GM19438 (cell line): ENCODE measurements around the gene RPIA.
"Not testable (repeated sequence)": the region's sequence is repeated elsewhere in the genome, so short reads cannot be mapped to it uniquely, and the experiment has no call there.

ENCODE experiments used
- ATAC-seq: cut with Tn5 transposase; IDR thresholded peaks from one replicate; pipeline ENCODE4 v1.9.1; 2021; ENCODE audit warnings: low read depth; ENCODE audit not compliant: unreplicated experiment

Gene RPIA

DNA sequence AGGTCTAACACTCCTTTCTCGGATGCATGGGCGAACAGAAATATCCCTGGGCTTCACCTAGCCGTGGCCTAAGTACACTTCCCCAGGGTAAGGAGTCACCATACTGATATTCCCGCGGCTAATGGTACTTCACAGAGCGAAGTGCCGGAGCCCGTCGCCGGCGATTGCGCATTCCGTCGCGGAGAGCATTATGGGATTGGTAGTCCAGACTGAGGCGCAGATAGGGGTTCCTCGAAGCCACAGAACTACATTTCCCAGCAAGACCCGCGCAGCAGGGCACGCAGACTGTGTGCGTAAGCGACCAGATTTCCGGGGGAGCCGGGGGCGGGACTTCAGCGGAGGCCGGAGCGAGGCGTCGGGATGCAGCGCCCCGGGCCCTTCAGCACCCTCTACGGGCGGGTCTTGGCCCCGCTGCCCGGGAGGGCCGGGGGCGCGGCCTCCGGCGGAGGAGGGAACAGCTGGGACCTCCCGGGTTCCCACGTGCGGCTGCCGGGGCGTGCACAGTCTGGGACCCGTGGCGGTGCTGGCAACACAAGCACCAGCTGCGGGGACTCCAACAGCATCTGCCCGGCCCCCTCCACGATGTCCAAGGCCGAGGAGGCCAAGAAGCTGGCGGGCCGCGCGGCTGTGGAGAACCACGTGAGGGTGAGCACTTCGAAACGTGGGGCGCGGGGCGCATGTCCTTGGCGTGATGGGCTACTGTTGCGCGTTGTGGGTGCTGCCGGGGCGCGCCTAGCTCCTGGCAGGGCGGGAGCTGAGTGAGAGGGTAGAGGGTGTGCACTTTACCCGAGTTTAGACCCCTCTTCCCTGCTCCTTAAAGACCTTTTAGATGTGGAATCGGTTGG is at the start of gene RPIA:
Gene RPIA (plus strand): TSS at position 335 of the 845 bp plus-strand sequence. CDS start 26 bp downstream, at position 361.
- ATAC-seq, result peak; percentile 92

DNA sequence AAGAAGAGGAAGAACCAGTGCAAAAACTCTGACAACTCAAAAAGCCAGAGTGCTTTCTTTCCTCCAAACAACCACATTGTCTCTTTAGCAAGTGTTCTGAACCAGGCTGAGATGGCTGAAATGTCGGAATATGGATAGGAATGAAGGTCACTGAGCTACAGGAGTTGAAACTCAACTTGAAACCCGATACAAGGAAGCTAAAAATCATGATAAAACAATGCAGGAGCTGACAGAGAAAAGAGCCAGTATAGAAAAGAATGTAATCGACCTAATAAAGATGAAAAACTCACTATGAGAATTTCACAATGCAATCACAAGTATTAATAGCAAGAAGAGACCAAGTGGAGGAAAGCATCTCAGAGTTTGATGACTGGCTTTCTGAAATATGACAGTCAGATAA is 49.2 kb upstream of the RPIA start:
- ATAC-seq, result no peak

DNA sequence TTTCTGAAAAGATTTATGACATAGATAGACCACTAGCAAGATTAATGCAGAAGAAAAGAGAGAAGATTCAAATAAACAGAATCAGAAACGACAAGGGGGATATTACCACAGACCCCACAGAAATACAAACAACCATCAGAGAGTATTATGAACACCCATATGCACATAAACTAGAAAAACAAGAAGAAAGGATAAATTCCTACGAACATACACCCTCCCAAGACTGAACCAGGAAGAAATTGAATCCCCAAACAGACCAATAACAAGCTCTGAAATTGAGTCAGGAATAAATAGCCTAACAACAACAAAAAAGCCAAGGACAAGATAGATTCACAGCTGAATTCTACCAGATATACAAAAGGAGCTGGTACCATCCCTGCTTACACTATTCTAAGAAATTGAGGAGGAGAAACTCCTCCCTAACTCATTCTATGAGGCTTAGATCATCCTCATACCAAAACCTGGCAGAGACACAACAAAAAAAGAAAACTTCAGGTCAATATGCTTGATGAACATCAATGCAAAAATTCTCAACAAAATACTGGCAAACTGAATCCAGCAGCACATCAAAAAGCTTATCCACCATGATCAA is 46.1 kb upstream of the RPIA start:
- not testable (repeated sequence) for ATAC-seq

DNA sequence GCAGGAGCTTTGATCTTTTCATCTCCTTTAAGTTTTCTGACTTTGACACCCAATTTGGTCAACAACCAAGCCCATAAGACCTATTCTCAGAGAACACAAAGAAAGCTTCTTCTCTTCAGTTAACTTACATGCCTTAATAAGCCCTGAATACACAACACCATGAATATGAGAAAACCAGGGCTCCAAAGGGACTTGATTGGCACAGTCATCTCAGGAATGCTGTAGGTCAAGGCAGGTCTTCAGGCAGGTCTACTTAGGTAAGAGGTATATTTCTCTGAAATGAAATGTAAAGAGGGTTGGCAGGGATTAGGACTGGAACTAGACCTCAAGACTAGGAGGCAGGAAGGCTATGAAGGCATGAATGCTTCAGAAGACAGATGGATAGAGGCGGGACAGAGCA is 39.8 kb upstream of the RPIA start:
- ATAC-seq, result no peak

DNA sequence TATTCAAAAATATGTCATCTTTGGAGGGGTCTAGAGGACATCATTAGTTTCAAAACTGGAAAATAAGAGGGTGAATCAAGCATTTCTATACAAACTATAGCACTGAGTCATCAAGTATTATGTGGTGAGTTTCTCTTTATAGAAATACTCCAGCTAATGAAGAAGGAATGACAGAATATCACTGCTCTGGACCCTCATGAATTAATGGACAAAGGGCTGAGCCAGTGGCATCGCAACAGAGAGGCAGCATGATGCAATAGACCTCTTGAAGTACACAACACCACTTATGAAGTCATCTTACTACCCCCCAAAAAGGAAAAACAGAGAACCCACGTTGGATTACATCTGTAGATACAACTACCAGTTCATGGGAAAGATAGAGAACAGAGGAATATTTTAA is 36.8 kb upstream of the RPIA start:
- no peak for ATAC-seq

DNA sequence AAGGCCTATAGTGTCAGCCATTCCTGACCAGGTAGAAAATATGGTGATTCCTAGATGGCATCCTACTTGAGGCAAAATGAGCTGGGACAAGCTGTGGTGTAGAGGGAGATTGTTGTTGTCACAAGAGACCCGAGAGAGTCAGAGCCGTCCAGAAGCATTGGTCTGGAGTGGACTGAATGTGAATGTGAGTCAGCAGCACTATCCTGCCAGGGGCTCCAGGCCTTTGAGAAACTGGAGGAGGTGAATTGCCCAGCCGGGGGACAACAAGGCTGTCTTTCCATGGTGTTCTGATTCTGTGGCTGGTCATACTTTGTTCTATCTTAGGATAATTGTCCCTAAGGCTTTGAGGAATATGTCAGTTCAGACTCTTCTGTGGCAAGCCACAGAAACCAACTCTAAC is 34.8 kb upstream of the RPIA start:
- no peak for ATAC-seq

DNA sequence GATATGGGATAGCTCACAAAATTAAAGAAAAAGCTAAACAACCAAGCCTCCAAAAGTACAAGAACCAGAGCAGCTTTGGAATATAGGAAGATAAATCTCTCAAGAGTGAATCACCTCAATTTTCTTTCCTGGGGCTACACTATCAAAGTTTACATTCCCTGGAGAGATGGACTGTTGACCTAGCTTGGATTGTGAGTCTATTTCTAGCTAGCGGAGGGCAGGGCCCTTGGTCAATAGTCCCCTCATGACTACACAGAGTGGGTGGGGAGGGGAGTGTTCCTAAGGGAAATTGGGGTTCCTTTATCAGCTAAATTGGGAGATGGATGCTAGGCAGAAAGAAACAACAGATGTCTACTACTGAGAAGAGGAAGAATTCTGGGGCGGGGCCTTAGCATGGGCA is 34.3 kb upstream of the RPIA start:
- no peak for ATAC-seq

DNA sequence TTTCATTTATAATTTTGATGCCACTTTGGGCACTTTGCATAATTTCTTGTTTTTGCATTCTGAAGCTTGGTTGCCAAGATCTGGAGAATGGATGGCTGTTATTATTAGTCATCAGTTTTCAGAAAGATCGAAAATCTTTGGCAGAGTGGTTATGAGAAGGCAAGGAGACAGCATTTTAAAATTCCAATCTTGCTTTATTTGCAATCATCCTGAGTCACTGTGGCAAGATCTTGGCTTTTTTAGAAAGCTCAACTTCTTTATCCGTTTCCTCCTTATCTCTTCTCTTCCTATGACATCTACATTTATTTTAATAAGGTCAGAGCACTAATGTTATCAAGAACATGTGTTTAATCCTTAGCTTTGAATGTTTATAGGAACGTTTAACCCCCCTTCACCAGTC is 33.1 kb upstream of the RPIA start:
- no peak for ATAC-seq

DNA sequence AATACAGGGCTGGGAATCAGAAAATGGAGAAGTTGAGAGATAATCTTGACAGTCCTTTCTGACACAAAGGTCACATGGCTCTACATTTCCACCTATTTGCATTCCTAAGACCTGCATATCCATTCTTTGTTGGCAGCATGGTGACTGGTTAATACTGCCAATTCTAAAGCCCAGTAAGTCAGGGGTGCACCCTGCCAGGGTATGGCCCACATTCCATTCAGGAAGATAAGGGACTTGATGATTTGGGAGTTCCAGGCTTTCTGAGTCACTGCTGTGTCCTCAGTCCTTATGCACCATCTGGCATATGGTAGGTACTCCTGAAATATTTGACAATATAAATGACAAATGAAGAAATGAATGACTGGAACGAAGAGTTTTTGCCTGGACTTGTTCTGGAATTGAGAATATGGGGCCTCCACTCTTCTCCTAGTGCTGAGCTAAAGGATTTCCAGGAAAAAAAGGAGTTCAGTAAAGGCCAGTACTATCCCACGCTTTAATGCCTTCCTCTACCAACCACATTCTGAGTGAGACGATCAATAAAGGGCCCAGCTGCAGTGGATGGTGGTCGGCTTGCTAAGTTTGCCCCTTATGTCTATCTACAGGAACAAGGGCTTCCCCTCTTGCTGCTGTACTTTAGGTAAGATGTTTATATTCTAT is 32.5 kb upstream of the RPIA start:
- no peak for ATAC-seq

DNA sequence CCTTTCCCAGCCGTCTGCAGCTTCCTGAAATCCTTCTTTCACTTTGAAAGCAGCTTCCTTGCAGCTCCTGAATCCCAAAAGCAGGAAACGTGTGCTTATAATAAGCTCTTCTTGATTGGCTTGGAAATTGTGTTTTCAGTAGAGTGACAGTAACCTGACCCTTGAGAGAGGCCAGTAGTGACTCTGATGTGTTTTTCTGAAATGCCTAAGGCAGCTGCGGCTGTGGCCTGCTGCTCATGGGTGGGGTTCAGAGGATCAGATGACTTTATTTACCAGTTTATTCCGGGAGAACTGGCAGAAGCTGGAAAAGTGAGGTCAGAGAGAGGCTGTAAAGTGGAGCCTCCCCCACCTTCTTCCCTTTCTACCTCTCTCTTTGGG is 31.9 kb upstream of the RPIA start:
- no peak for ATAC-seq

DNA sequence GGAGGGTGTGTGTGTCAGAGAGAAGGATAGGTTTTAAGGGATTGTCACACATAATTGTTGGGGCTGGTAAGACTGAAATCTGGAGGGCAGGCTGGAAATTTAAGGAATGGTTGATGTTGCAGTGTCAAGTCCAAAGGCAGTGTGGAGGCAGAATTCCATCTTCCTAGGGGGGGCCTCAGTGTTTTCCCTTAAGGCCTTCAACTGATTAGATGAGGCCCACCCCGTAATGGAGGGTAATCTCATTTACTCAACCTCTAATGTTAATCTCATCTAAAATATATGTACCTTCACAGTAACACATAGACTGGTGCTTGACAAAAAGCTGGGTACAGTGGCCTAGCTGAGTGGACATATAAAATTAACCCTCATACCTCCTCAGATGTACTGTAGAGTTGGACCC is 30.9 kb upstream of the RPIA start:
- ATAC-seq, result no peak

DNA sequence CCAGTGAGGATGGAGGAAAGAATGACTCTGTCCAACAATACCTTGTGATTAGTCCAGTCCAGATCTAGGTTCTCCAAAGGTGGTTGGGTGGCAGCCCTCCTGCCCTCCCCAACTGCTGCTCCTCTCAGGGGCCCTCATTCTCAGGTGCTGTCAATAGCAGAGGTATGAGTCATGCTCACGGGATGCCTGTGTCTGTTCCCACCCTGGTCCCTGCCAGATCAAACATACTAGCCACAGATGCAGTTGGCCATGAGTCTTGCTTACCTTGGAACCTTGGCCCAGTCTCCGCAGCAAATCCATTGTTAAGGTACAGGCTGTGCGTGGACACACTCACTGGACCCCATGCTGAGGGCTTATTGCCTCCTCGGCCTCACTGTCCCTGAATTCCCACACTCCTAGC is 24.9 kb upstream of the RPIA start:
- no peak for ATAC-seq

DNA sequence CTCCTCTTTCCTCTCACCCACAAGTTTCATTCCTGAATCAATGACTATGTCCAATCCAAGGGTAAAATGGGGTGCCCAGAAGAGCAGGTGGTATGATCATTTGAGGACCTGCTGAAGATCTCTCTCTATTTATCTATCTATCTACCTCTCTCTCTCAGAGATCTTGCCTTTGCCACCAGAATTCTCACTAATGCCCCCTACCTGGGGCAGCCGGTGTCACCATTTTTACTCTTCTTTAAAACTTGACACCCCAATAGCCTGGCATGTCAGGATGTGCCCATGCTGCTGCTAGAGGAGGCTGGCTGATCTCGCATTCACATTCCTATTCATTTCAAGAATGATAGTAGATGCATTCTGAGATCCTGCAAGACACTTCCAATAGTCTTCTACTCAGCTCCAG is 24.3 kb upstream of the RPIA start:
- no peak for ATAC-seq

DNA sequence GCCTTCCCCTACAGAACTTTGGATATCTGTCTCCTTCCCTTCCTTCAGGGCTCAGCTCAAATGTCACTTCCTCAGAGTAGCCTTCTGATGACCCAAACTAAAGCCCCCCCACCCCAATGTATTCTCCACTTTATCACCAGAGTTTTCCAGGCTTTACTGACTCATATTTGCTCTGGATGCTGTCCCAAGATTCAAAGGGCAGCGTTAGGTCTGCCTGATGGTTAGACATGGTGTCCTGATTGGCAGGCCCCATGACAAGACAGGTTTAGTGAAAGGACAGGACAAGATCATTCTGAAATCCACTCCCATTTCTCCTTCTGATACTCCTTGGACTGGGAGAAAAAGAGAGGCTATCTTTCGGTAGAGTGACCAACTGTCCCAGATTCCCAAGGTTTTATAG is 22.6 kb upstream of the RPIA start:
- no peak for ATAC-seq

DNA sequence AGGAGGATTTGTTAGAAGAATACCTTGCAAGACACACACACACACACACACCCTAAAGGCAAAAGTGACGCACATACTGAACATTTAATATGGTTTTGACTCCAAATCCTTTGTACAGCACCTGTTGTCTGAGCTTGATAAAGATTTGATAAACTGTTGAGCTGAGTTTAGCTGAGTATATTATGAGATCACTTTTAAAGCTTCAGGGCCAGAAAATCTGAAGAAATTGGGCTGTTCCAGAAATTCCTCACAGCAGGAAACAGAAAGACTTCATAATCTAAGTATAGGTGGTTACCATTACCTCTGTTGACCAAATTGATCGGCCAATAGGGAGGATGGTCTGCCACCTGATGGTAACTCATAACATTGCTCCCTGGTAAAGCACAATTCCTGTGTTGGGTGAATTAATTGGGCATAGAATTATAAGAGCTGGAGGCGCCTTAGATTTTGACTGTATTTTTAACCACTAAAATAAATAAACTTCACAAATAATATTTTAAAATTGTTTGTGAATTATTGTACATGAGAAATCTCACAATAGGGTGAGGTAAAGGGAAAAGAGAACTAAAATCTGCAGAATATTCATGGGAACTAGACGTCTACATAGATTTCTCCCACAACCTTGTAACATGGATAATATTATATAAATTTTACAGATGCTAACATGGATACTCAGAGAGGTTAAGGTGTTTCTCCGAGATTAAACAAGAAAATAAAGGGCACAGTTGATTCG is 21.8 kb upstream of the RPIA start:
- peak; percentile 75 for ATAC-seq

DNA sequence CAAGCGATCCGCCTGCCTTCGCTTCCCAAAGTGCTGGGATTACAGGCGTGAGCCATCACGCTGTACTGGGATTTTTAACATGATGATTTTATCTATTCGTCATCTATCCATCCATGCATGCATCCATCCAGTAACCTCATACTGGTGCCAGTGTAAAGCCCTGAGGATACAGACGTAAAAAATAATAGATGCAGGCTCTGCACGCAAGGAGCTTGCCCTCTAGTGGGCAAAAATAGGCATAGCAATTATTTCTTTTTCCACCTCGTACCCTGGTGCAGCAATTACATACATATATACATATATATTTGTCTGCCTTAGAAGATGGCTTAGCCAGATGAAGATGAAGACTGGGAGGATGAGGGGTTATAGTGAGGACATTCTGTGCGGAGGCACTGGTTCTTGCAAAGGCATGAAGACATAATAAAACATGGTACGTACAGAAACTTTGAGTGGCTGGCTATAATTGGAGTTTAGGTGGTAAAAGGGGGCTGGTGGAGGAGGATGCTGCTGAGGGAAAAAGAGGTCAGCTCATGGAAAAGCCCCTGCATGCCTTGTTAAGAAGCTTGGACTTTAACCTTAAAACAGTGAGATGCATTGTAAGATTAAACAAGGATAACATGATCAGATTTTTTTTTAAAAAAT is 19.6 kb upstream of the RPIA start:
- no peak for ATAC-seq

DNA sequence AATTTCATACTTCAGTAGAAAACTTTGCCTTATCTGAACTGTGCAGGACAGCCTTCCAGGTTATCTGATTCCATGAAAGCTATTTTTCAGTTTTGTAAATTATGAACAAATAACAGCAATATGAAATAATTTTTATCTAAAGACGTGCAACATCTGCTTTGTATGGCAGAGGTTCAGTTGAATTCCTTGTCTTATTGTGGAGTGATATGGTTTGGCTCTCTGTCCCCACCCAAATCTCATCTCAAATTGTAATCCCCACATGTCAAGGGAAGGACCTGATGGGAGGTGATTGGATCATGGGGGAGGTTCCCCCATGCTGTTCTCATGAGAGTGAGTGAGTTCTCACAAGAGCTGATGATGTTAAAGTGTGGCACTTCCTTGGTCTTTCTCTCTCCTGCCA is 18.1 kb upstream of the RPIA start:
- ATAC-seq, result no peak

DNA sequence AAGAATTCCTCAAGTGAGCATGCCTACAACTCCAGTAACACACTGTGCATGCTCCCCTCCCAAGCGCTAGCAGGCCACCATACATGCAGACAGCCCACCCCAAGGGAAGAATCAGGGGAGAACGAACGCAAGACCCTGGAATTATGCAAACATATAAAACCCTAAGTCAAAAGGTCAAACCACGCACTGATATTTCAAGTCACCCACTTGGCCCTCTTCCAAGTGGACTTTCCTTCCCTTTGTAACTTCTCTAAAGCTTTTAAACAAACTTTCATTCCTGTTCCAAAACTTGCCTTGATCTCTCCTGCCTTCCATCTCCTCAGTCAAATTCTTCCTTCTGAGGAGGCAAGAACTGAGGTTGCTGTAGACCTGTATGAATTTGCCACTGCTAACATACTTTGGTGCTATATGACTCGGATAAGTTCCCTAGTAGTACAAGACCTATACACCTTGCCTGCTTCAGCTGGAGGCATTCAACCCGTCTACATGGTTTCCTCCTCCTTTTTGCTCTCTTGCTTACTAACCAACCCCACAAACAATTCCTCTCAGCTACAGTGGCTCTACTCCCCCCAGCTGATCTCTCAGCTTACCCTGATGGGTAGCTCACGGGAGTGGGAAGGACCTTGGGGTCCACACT is 11.1 kb upstream of the RPIA start:
- ATAC-seq, result no peak

DNA sequence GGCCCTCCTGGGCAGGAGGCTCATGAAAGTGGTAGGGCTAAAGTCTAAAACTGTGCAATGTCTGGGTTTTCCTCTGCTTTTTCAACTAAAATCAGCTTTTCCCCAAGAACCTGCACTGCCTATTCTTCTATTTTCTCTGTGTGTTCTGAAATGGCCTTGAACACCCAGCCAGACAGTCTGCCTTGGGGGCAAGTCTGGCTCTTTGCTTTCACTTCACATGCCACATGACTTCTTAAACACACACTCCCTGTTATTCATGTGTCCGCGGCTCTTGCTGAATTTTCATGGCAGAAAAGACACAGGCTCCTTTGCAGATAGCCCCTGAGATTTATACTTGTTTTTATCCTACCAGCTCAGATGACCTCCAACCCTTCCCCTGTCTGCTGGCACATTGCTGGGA is 10.6 kb upstream of the RPIA start:
- ATAC-seq, result no peak
